Measurements from ENCODE around the gene CD247. TPM values are rescaled to one million over a fixed set of nuclear protein-coding genes. Genes with fewer than 3 reads are reported as not detected.

The CD247 gene
- total RNA-seq, 4 donors from 2014 or later = 0.30 to 0.76 TPM; not detected in 2

DNA sequence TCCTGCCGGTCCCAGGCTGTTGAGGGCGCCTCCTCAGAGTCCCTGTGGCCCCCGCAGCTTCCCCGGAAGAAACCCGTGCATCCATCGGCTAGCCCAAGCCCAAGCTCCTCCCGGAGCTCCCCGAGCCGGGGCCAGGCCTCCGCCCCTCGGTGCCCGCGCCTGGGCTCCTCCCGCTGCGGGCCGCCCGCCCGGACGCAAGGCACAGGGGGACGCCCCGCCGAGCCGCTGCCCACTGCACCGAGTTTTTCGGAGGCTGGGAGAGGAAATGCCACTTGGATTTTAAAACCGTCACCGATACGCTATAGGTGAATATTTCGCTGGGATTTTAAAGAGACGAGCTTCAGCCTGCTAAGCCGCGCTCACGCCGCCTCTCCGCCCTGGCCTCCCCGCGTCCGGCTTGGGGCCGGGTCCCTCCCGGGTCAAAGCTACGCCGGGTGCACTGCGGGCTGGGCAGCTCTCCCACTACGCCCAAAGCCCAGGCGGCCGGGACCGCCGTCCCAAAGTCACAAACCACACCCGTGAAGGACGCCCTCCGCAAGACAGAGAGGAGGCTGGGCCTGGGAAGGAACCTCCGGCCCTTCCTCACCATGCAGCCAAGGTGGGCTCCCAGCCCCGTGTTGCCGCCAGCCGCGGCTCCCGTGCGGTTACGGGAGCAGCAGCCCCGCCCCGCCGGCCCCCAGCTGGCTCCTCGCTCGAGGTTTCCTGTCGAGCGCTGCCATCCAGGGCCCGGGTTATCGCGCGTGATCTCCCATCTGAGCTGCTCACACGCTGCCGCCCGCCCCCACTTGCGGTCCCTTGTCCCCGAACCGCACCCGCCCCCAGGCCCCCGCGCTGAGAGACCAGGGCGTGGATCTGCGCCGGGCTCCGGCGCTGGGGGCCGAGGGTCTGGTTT, 63.2 kb downstream of the CD247 start:
- Histone ChIP-seq H3K27me3 (no peaks in the 10 kb centered on the region), H3K36me3 (no peaks in the 10 kb centered on the region), H3K9me3 (no peaks in the 10 kb centered on the region), H3K27ac (peak overlapping the region; percentile 62), H3K4me1 (peaks cover 15% of the 10 kb centered on the region), H3K4me3 (peak overlapping the region; percentile 63)
- DNase-seq (ENCODE audit: low spot score in 2 of 2) = peak; percentile 84 to 87
- WGBS = 1% methylated on average over 14 of the region's 85 CpGs
- TF ChIP-seq EP300 (IDR thresholded peaks at IDR 0.05) (no peak), POLR2A (IDR thresholded peaks at IDR 0.05) (no peak)

DNA sequence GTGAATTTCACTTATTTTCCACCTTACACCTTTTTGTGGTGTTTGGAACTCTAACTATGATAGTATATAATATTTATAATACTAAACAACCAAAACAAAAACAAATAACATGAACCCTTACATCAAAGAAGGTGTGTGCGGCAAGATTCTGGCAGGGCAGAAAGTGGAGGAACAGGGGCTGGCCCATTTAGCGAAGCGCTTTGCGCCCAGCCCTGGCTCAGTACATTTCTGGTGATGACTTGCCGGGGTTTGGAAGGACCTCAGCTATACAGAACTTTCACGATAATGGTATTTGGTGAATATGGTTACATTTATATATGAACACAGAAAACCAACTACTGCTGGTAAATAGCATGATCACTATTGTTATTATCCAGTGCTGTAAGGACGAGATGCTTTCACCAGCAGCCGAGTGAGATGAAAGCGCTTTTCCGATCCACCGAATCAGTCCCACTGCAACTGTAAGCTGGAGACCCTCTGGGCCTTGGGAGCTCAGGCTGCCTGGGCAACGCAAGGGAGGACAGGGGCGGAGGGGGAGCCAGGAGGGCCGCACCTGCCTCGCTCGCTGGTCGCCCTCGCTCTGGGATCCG, 63.9 kb downstream of the CD247 start:
- Histone ChIP-seq H3K4me1 (peaks cover 15% of the 10 kb centered on the region), H3K27me3 (no peaks in the 10 kb centered on the region), H3K36me3 (no peaks in the 10 kb centered on the region), H3K9me3 (no peaks in the 10 kb centered on the region), H3K4me3 (peak overlapping the region; percentile 63), H3K27ac (peak overlapping the region; percentile 54)
- 46% methylated on average over 11 of the region's 19 CpGs for WGBS
- DNase-seq (ENCODE audit: low spot score in 2 of 2) = no peak
- TF ChIP-seq CTCF (IDR thresholded peaks at IDR 0.05) (no peak), EP300 (IDR thresholded peaks at IDR 0.05) (no peak), POLR2A (IDR thresholded peaks at IDR 0.05) (no peak), POLR2AphosphoS5 (IDR thresholded peaks at IDR 0.05) (no peak)

- TF ChIP-seq POLR2A (IDR thresholded peaks at IDR 0.05) (no peak), EP300 (IDR thresholded peaks at IDR 0.05) (no peak), CTCF (IDR thresholded peaks at IDR 0.05) (no peak), POLR2AphosphoS5 (IDR thresholded peaks at IDR 0.05) (no peak)
- Histone ChIP-seq H3K9me3 (no peaks in the 10 kb centered on the region), H3K4me3 (no peak overlapping the region), H3K27ac (no peak overlapping the region), H3K4me1 (peaks cover 15% of the 10 kb centered on the region), H3K27me3 (no peaks in the 10 kb centered on the region), H3K36me3 (no peaks in the 10 kb centered on the region)
- WGBS = 76% methylated on average over 6 of the region's 6 CpGs
- DNase-seq (ENCODE audit: low spot score in 2 of 2) = no peak
These were observed 65.2 kb downstream of the CD247 start for GRCh38 chr1:167453123-167453522.

- DNase-seq (ENCODE audit: low spot score in 2 of 2) = no peak
- H3K4me1 ChIP-seq = peaks cover 20% of the 10 kb centered on the region
- TF ChIP-seq CTCF (IDR thresholded peaks at IDR 0.05) (no peak), POLR2AphosphoS5 (IDR thresholded peaks at IDR 0.05) (no peak), EP300 (IDR thresholded peaks at IDR 0.05) (no peak), POLR2A (IDR thresholded peaks at IDR 0.05) (no peak)
- H3K4me3 ChIP-seq = no peak overlapping the region
- no peaks in the 10 kb centered on the region for H3K9me3 ChIP-seq
- H3K36me3 ChIP-seq = no peaks in the 10 kb centered on the region
- no peaks in the 10 kb centered on the region for H3K27me3 ChIP-seq
- no peak overlapping the region for H3K27ac ChIP-seq
- WGBS = 95% methylated on average over 8 of the region's 8 CpGs
These were observed 65.8 kb downstream of the CD247 start for GRCh38 chr1:167452483-167452882.

GRCh38 chr1:167450843-167451242, 67.5 kb downstream of the CD247 start:
- H3K27me3 ChIP-seq = no peaks in the 10 kb centered on the region
- TF ChIP-seq POLR2AphosphoS5 (IDR thresholded peaks at IDR 0.05) (no peak), EP300 (IDR thresholded peaks at IDR 0.05) (no peak), POLR2A (IDR thresholded peaks at IDR 0.05) (no peak), CTCF (IDR thresholded peaks at IDR 0.05) (no peak)
- H3K36me3 ChIP-seq = no peaks in the 10 kb centered on the region
- no peak overlapping the region for H3K4me3 ChIP-seq
- DNase-seq (ENCODE audit: low spot score in 2 of 2) = peak in 1 of 2 donors; percentile 24
- WGBS = 89% methylated on average over 5 of the region's 5 CpGs
- no peak overlapping the region for H3K27ac ChIP-seq
- peaks cover 18% of the 10 kb centered on the region for H3K4me1 ChIP-seq
- no peaks in the 10 kb centered on the region for H3K9me3 ChIP-seq

Data from suprapubic skin (tissue), 4 donors.